Activated CD8-positive, alpha-beta memory T cell treated with anti-CD3 and anti-CD28 coated beads, Interleukin-2, amount 10 ng/mL, durations not matched to agents 7 days and 5 days (primary cell): ENCODE results near the gene ACTR3C. TPM values are rescaled to one million over a fixed set of nuclear protein-coding genes. Genes with fewer than 3 reads are reported as not detected.

ENCODE experiments used
- ATAC-seq: fragments of 150-1000 bp; cut with Tn5 transposase; one replicate; pipeline ENCODE4 v1.10.0; 2021; ENCODE audit warnings: moderate library complexity
- CTCF ChIA-PET: fragments of 350-600 bp; sonication (Branson Sonifier 250); formaldehyde crosslinking; loops from one replicate; lab custom pipeline; 2021; ENCODE audit warnings: antibody characterized with exemption; lab: Charles Lee
- DNase-seq: peaks from one replicate; pipeline ENCODE4 v3.0.0-alpha.2; 2020
- H3K27ac Mint-ChIP-seq: one replicate; pipeline ENCODE4 v1.8.0; 2021; ENCODE audit warnings: mild to moderate bottlenecking, mixed read lengths
- H3K27me3 Mint-ChIP-seq: one replicate; pipeline ENCODE4 v1.8.0; 2021; ENCODE audit warnings: mixed read lengths
- H3K36me3 Mint-ChIP-seq: one replicate; pipeline ENCODE4 v1.8.0; 2021; ENCODE audit warnings: mild to moderate bottlenecking, mixed read lengths
- H3K4me1 Mint-ChIP-seq: one replicate; pipeline ENCODE4 v1.8.0; 2021; ENCODE audit warnings: mixed read lengths
- H3K4me3 Mint-ChIP-seq: one replicate; pipeline ENCODE4 v1.8.0; 2021; ENCODE audit warnings: mild to moderate bottlenecking, moderate library complexity, mixed read lengths
- H3K9me3 Mint-ChIP-seq: one replicate; pipeline ENCODE4 v1.8.0; 2022; ENCODE audit warnings: low read depth, mixed read lengths
- total RNA-seq, 2 experiments: library from RNA; stranded (reverse); gene quantifications; one replicate each; pipeline ENCODE4 v1.2.3, GENCODE V29; 2021

The ACTR3C gene
- total RNA-seq, result 1 to 10 TPM; 4.0 to 4.8 TPM

DNA sequence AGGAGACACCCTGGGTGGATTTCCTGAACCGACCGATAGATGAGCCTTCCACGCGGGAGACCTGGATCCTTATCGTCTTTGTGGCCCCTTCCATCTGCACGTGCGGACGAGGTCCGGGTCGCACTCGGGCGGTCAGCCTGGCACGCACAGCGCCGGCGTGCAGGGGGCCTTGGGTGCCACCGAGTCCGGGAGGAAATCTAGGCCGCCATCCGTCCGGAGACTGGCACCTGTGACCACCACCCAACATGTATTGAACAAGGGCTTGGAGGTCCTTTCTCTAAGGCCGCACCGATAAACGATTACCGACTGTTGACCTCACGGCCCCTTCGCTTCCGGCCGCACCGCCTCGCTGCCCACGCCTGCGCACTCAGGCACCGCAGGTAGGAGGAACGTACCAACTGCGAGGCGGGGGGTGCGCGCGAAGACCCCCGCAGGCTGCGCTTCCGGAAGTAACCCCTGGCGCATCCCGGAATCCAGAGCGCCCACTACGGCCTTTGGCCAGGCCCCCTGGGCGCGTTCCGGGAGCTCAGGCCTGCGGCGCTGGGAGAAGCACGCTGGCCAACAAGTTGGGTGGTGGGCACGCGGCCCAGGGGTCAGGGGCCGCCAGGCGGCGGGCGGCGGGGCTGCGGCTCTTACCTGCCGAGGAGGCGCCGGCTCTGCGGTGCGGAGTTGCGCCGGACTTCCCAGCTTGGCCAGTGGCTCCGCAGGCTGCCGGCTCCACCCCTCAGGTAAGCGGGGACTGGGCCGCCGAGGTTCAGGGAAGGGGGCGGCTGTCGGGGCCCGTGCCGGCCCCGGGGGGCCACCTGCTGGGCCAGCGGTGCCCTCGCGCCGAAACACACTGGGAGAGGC is at the start of gene ACTR3C, which contains the start of gene LRRC61:
ACTR3C (minus strand) TSS at position 713 of the 849 bp plus-strand sequence. CDS start 28,249 bp downstream, outside the sequence.
LRRC61 (plus strand) TSS at position 523 of the 849 bp plus-strand sequence. CDS start 13,507 bp downstream, outside the sequence.
- Mint-ChIP-seq H3K36me3 (peaks cover 19% of the 10 kb centered on the region), H3K4me3 (peak within 1 kb of the TSS; percentile 80), H3K27me3 (no peaks in the 10 kb centered on the region), H3K4me1 (peaks cover 48% of the 10 kb centered on the region), H3K27ac (peak within 1 kb of the TSS; percentile 100), H3K9me3 (no peaks in the 10 kb centered on the region)
- peak; percentile 80 for DNase-seq
- ATAC-seq, result peak; percentile 65
- CTCF ChIA-PET, result interaction anchor here (0.5 to 2.7 kb wide), 8 partner anchors 8 to 83 kb away, joined by 3 to 10 read pairs (median 4); a partner anchor contains a TSS

DNA sequence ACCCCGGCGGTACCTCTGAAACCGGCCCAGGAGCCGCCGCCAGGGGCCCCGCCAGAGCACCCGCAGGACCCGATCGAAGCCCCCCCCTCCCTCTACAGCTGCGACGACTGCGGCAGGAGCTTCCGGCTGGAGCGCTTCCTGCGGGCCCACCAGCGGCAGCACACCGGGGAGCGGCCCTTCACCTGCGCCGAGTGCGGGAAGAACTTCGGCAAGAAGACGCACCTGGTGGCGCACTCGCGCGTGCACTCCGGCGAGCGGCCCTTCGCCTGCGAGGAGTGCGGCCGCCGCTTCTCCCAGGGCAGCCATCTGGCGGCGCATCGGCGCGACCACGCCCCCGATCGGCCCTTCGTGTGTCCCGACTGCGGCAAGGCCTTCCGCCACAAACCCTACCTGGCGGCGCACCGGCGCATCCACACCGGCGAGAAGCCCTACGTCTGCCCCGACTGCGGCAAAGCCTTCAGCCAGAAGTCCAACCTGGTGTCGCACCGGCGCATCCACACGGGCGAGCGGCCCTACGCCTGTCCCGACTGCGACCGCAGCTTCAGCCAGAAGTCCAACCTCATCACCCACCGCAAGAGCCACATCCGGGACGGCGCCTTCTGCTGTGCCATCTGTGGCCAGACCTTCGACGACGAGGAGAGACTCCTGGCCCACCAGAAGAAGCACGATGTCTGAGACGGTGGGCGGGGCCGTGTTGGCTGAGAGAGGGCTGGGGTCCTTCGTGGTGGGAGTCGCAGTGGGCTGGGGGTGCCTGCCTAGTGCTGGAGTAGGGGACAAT is 49.1 kb upstream of the ACTR3C start:
- H3K4me3 Mint-ChIP-seq, result no peak overlapping the region
- ATAC-seq (no peak), DNase-seq (no peak)
- H3K9me3 Mint-ChIP-seq, result no peaks in the 10 kb centered on the region
- CTCF ChIA-PET, result interaction anchor here (7.9 kb wide), 1 partner anchor 17 kb away, joined by 56 read pairs; no protein-coding TSS in a partner anchor
- peaks cover 39% of the 10 kb centered on the region for H3K4me1 Mint-ChIP-seq
- H3K27ac Mint-ChIP-seq, result peak overlapping the region; percentile 19
- H3K36me3 Mint-ChIP-seq, result peaks cover 8% of the 10 kb centered on the region
- H3K27me3 Mint-ChIP-seq, result no peaks in the 10 kb centered on the region

DNA sequence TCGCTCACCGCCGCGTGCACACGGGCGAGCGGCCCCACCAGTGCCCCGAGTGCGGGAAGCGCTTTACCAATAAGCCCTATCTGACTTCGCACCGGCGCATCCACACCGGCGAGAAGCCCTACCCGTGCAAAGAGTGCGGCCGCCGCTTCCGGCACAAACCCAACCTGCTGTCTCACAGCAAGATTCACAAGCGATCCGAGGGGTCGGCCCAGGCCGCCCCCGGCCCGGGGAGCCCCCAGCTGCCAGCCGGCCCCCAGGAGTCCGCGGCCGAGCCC is 48.6 kb upstream of the ACTR3C start:
- H3K27me3 Mint-ChIP-seq, result no peaks in the 10 kb centered on the region
- ATAC-seq, result no peak
- H3K4me1 Mint-ChIP-seq, result peaks cover 41% of the 10 kb centered on the region
- H3K4me3 Mint-ChIP-seq, result no peak overlapping the region
- no peaks in the 10 kb centered on the region for H3K9me3 Mint-ChIP-seq
- H3K36me3 Mint-ChIP-seq, result peaks cover 8% of the 10 kb centered on the region
- CTCF ChIA-PET, result interaction anchor here (7.9 kb wide), 1 partner anchor 16 kb away, joined by 56 read pairs; no protein-coding TSS in a partner anchor
- no peak overlapping the region for H3K27ac Mint-ChIP-seq
- DNase-seq, result no peak

DNA sequence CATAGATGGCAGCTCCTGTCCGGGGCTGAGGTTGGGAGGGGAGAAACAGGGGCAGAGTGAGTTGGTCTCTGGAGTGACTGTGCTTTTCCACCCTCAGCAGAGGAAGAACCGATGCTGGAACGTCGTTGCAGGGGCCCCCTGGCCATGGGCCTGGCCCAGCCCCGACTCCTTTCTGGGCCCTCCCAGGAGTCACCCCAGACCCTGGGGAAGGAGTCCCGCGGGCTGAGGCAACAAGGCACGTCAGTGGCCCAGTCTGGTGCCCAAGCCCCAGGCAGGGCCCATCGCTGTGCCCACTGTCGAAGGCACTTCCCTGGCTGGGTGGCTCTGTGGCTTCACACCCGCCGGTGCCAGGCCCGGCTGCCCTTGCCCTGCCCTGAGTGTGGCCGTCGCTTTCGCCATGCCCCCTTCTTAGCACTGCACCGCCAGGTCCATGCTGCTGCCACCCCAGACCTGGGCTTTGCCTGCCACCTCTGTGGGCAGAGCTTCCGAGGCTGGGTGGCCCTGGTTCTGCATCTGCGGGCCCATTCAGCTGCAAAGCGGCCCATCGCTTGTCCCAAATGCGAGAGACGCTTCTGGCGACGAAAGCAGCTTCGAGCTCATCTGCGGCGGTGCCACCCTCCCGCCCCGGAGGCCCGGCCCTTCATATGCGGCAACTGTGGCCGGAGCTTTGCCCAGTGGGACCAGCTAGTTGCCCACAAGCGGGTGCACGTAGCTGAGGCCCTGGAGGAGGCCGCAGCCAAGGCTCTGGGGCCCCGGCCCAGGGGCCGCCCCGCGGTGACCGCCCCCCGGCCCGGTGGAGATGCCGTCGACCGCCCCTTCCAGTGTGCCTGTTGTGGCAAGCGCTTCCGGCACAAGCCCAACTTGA is 48.0 kb upstream of the ACTR3C start:
- CTCF ChIA-PET, result interaction anchor here (1.7 to 7.9 kb wide), 2 partner anchors 16 to 35 kb away, joined by 4 to 56 read pairs; no protein-coding TSS in a partner anchor
- ATAC-seq (no peak), DNase-seq (no peak)
- Mint-ChIP-seq H3K9me3 (no peaks in the 10 kb centered on the region), H3K27me3 (no peaks in the 10 kb centered on the region), H3K36me3 (peaks cover 8% of the 10 kb centered on the region), H3K4me1 (peaks cover 38% of the 10 kb centered on the region), H3K27ac (no peak overlapping the region), H3K4me3 (no peak overlapping the region)

DNA sequence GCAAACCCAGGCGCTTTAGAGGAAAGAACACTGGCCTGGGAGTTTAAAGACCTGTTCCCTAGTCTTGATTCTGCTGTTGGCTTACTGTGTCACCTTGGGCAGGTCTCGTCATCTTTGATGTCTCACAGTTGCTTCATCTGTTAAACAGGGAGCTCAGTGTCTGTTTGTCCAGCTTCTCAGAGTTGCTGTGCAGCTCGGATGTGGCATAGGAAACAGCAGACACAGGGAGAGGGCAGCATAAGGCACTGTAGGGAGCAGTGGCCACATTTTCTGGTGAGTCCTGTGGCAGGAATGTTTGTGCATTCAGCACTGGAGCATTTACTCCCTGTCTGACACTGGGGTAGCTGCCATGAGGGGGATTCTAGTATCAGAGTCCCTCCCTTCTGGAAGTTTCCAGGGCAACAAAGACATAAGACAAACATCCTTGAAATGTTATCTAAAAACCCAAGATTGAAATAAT is 47.3 kb upstream of the ACTR3C start:
- H3K27ac Mint-ChIP-seq, result peak overlapping the region; percentile 59
- ATAC-seq (no peak), DNase-seq (no peak)
- H3K4me1 Mint-ChIP-seq, result peaks cover 31% of the 10 kb centered on the region
- H3K9me3 Mint-ChIP-seq, result no peaks in the 10 kb centered on the region
- peaks cover 8% of the 10 kb centered on the region for H3K36me3 Mint-ChIP-seq
- no peak overlapping the region for H3K4me3 Mint-ChIP-seq
- H3K27me3 Mint-ChIP-seq, result no peaks in the 10 kb centered on the region
- CTCF ChIA-PET, result interaction anchor here (1.7 to 7.9 kb wide), 2 partner anchors 15 to 36 kb away, joined by 4 to 56 read pairs; no protein-coding TSS in a partner anchor

DNA sequence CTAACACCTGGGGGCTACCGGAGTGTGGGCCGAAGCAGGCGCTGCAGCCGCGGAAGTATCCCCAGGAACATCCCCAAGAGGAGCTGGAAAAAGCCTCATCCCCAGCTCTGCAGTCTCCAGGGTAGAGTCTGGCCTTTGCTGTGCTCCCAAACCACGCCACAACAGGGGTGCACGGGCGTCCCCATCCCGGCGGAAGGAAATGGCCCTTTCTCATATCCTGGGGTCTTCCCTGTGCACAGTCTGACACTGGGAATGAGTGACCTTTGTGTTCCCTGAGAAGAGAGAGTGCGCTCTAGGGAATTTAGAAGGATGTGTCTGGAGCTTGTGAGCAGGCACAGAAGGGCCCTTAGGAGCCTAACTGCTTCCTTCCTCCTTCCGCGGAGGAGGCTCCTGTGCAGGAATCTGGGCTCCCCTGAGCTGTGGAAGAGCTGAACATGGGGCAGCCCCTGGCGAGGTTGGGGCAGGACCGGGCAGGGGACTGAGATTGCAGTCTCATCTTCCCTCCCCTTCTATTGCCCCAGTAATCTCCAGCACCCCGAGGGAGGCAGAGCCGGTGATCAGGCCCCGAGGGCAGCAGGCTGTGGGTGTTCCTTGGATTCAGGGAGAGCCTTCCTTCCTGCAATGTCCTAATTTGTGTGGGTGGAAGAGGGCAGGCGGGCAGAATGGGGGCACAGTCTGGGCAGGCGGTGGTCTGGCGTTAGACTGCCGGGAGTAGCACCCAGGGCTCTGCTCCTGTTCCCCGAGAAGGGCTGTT is 46.6 kb upstream of the ACTR3C start:
- Mint-ChIP-seq H3K4me3 (peak overlapping the region; percentile 95), H3K36me3 (peaks cover 8% of the 10 kb centered on the region), H3K27me3 (no peaks in the 10 kb centered on the region), H3K27ac (peak overlapping the region; percentile 95), H3K4me1 (peaks cover 29% of the 10 kb centered on the region), H3K9me3 (no peaks in the 10 kb centered on the region)
- no peak for ATAC-seq
- DNase-seq, result no peak
- CTCF ChIA-PET, result interaction anchor here (1.7 to 7.9 kb wide), 2 partner anchors 14 to 37 kb away, joined by 4 to 56 read pairs; no protein-coding TSS in a partner anchor

DNA sequence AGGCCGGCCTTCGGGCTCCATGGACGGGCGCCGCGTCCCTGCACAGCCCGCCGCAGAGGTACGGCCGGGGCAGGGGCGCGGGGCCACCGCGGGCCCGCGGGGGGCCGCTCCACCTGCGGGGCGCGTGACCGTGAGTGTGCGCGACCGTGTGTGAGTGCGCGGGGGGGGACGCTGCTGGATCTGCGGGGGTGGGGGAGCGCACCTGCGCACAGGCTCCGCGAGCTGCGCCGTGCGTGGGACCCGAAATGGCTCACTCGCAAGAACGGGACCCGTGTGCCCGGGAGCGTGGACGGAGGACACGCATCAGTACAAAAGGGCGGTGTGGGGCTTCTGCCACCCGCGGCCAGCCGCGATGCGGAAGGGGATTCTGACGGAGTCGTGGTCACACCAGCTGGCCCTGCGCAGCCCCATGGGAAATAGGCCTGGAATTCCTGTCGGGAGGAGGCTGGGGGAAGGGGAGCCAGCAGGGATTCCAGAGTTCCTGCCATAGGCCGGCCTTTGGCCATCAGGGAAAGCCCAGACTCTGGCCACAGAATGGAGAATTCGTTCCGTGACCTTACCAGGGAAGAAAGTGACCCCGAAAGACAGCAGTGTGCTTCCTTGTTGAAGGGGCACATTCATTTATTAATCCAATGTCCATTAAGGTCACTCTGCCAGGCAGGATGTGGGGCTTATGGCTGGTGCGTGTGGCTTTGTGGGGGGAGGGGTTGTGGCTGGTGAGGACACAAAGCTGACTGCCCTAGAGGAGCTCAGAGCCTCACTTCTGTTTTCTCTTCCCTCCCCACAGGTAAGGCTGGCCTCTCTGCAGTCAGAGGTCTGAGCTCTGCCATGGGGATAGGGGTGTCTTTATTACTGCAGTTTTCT is 45.8 kb upstream of the ACTR3C start:
- peak; percentile 65 for DNase-seq
- H3K4me1 Mint-ChIP-seq, result peaks cover 32% of the 10 kb centered on the region
- CTCF ChIA-PET, result interaction anchor here (1.7 to 7.9 kb wide), 2 partner anchors 14 to 38 kb away, joined by 4 to 56 read pairs; no protein-coding TSS in a partner anchor
- H3K9me3 Mint-ChIP-seq, result no peaks in the 10 kb centered on the region
- peak overlapping the region; percentile 95 for H3K4me3 Mint-ChIP-seq
- H3K27ac Mint-ChIP-seq, result peak overlapping the region; percentile 95
- peak; percentile 13 for ATAC-seq
- peaks cover 8% of the 10 kb centered on the region for H3K36me3 Mint-ChIP-seq
- no peaks in the 10 kb centered on the region for H3K27me3 Mint-ChIP-seq

DNA sequence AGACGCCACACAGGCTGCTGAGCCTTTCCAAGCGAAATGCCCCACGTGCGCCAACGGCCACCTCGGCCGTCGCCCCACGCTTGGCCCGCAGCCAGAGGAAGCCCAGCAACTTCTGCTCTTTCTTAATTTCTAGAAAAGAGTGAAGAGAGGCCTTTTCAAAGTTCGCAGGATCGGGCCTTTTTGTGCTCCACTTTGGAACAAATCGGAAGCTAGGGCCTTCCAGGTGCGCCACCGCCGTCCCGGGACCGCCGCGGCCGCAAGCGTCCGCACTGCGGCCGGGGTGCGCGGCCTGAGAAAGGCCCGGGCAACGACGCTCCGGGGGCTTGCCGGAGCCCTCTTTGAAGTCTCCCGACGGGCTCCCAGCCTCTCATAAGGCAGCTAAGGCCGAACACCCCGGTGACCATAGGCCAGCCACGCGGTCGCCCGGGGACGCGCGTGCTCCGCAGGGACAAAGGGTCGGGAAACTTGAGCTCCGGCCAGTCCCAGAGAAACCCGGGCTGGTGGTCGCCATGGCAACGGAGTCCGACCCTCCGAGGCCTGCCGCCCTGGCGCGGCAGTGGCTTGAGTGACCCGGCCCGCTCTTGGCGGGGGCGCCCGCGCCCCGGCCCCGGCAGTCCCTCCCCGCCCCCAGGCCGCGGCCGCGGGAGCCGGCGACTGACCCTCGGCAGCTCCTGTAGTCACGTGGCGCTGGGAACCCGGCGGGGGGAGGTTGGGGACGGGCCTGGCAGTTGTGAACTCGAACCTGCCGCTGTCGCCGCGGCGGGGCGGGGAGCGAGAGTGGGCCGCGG is 44.9 kb upstream of the ACTR3C start, which contains the start of gene REPIN1:
REPIN1 (plus strand) TSS at position 727 of the 788 bp plus-strand sequence. CDS start 890 bp downstream, outside the sequence.
- H3K27ac Mint-ChIP-seq, result peak within 1 kb of the TSS; percentile 95
- H3K36me3 Mint-ChIP-seq, result peaks cover 7% of the 10 kb centered on the region
- no peaks in the 10 kb centered on the region for H3K27me3 Mint-ChIP-seq
- CTCF ChIA-PET, result interaction anchor here (7.9 kb wide), 1 partner anchor 13 kb away, joined by 56 read pairs; no protein-coding TSS in a partner anchor
- H3K4me3 Mint-ChIP-seq, result peak within 1 kb of the TSS; percentile 95
- peaks cover 37% of the 10 kb centered on the region for H3K4me1 Mint-ChIP-seq
- peak; percentile 89 for DNase-seq
- no peaks in the 10 kb centered on the region for H3K9me3 Mint-ChIP-seq
- peak; percentile 78 for ATAC-seq

DNA sequence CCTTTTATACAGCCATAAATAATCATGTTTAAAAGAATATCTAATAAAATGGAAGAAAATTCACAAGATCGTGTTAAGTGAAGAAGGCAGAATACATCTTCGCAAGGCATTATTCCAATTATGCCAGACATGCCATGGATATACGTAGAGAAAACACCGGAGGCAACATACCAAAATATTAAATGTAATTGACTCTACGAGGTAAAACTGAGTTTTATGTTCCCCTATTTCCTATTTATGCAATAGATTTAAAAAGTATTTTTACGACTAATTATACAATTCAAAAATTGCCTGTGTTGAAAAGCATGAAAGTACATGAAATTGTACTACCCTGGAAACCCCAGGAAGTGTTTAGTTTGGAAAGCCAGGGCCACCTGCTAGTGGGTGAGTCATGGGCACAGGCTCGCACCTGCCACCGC is 44.3 kb upstream of the ACTR3C start:
- ATAC-seq (no peak), DNase-seq (no peak)
- Mint-ChIP-seq H3K9me3 (no peaks in the 10 kb centered on the region), H3K4me3 (peak overlapping the region; percentile 95), H3K27ac (peak overlapping the region; percentile 82), H3K4me1 (peaks cover 37% of the 10 kb centered on the region), H3K36me3 (peaks cover 4% of the 10 kb centered on the region), H3K27me3 (no peaks in the 10 kb centered on the region)
- CTCF ChIA-PET, result interaction anchor here (7.9 kb wide), 1 partner anchor 12 kb away, joined by 56 read pairs; no protein-coding TSS in a partner anchor

DNA sequence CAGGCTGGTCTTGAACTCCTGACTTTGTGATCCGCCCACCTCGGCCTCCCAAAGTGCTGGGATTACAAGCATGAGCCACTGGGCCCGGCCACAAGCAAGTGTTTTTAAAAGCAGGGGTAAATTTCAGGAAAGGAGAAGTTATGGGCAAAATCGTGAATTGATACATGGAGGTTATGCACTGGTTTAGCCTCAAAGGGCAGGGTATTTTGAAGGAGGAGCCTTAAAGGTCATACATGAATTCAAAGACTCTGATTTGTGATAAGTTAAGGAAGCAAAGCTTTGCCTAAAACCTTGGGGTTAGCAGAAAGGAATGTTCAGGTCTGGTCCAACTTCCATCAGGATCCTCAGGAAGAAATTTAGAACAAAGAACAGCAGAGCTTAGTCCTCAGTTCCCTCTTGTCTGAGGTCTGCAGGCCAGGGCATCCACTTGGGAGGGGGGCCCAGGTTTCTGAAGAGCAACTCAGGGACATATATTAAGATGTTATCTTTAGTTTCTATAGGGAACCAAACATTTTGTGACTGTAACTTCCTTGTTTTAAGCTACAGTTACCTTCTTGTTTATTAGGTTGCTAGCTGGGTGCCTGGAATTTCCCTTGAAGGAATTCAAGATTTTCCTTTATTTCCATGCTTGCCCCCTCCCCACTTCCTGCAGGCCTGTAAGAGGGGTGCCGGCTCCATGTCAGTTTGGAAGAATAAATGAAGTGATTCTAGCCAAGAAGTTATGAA is 42.5 kb upstream of the ACTR3C start:
- Mint-ChIP-seq H3K36me3 (peaks cover 1% of the 10 kb centered on the region), H3K4me3 (no peak overlapping the region), H3K9me3 (no peaks in the 10 kb centered on the region), H3K27ac (no peak overlapping the region), H3K4me1 (peaks cover 35% of the 10 kb centered on the region), H3K27me3 (no peaks in the 10 kb centered on the region)
- no peak for ATAC-seq
- CTCF ChIA-PET, result interaction anchor here (1.2 to 7.9 kb wide), 3 partner anchors 10 to 42 kb away, joined by 3 to 56 read pairs (median 4); partner anchors contain the start of genes ACTR3C and LRRC61
- DNase-seq, result no peak
